Activated CD4-positive, alpha-beta T cell treated with anti-CD3 and anti-CD28 coated beads, Interleukin-2, amount 50 U/mL, for 48 hours (primary cell): ENCODE measurements around the gene FOS.
"Not testable (repeated sequence)": the region's sequence is repeated elsewhere in the genome, so short reads cannot be mapped to it uniquely, and the experiment has no call there.

Experiments used
- DNase-seq, 2 experiments: peaks; one replicate each; pipeline ENCODE4 v3.0.0-alpha.2; 2020

Gene FOS

GRCh38 chr14:75277815-75278421 lies 710 bp upstream of the FOS start:
- DNase-seq, result no peak

GRCh38 chr14:75279153-75279762 lies 630 bp downstream of the FOS start:
- DNase-seq, result peak; percentile 58 to 67

GRCh38 chr14:75279763-75280290 lies 1.2 kb downstream of the FOS start:
- DNase-seq, result no peak

GRCh38 chr14:75280291-75280830 lies 1.7 kb downstream of the FOS start:
- no peak for DNase-seq

- DNase-seq, result no peak
Observed at GRCh38 chr14:75280831-75281653, 2.4 kb downstream of the FOS start.

- no peak for DNase-seq
Observed at GRCh38 chr14:75281654-75282019, 3.0 kb downstream of the FOS start.

GRCh38 chr14:75282170-75282554 lies 3.5 kb downstream of the FOS start:
- DNase-seq, result no peak

- DNase-seq, result not testable (repeated sequence)
Observed at GRCh38 chr14:75282555-75283161, 4.0 kb downstream of the FOS start.

GRCh38 chr14:75283162-75283832 lies 4.7 kb downstream of the FOS start:
- no peak for DNase-seq

- DNase-seq, result no peak
Observed at GRCh38 chr14:75283833-75284563, 5.4 kb downstream of the FOS start.

GRCh38 chr14:75285331-75285730 lies 6.7 kb downstream of the FOS start:
- no peak for DNase-seq

GRCh38 chr14:75286313-75286712 lies 7.7 kb downstream of the FOS start:
- no peak for DNase-seq

- DNase-seq, result no peak
Observed at GRCh38 chr14:75289840-75290388, 11.3 kb downstream of the FOS start.

- no peak for DNase-seq
Observed at GRCh38 chr14:75290851-75291250, 12.2 kb downstream of the FOS start.

GRCh38 chr14:75291331-75291730 lies 12.7 kb downstream of the FOS start:
- no peak for DNase-seq

- no peak for DNase-seq
Observed at GRCh38 chr14:75292101-75292563, 13.5 kb downstream of the FOS start.

- DNase-seq, result no peak
Observed at GRCh38 chr14:75292886-75293285, 14.3 kb downstream of the FOS start.

GRCh38 chr14:75293920-75294648 lies 15.5 kb downstream of the FOS start:
- peak; percentile 91 to 93 for DNase-seq

- DNase-seq, result no peak
Observed at GRCh38 chr14:75294649-75295033, 16.0 kb downstream of the FOS start.

GRCh38 chr14:75295061-75295461 lies 16.4 kb downstream of the FOS start:
- peak; percentile 20 to 40 for DNase-seq
